Upper lobe of left lung (tissue), 6 donors: ENCODE data around the gene CCDC57. TPM values are rescaled to one million over a fixed set of nuclear protein-coding genes. Genes with fewer than 3 reads are reported as not detected.

Experiments
- ATAC-seq, 2 donors: fragments of 200-7000 bp; cut with Tn5 transposase; one replicate each; pipeline ENCODE4 v1.9.1; 2022; ENCODE audit warnings: mild to moderate bottlenecking in 2 of 2, moderate library complexity in 2 of 2; ENCODE audit not compliant: low FRiP score in 2 of 2
- DNase-seq, 2 donors: peaks; one replicate each; pipeline ENCODE4 v3.0.0-alpha.2; 2019 to 2020
- H3K27ac ChIP-seq, 4 donors: fragments of 200-600 bp; sonication (generic); one replicate each; pipeline ENCODE4 v1.5.1; 2016 to 2019
- H3K27me3 ChIP-seq, 4 donors: fragments of 200-600 bp; sonication (generic); one replicate each; pipeline ENCODE4 v1.5.1; 2017 to 2019
- H3K36me3 ChIP-seq, 4 donors: fragments of 200-600 bp; sonication (generic); one replicate each; pipeline ENCODE4 v1.5.1; 2016 to 2019
- H3K4me1 ChIP-seq, 4 donors: fragments of 200-600 bp; sonication (generic); one replicate each; pipeline ENCODE4 v1.5.1; 2018 to 2019
- H3K4me3 ChIP-seq, 4 donors: fragments of 200-600 bp; sonication (generic); one replicate each; pipeline ENCODE4 v1.5.1; 2017 to 2019; ENCODE audit warnings: mild to moderate bottlenecking in 2 of 4, moderate library complexity in 1 of 4
- H3K9me3 ChIP-seq, 4 donors: fragments of 200-600 bp; sonication (generic); one replicate each; pipeline ENCODE4 v1.5.1; 2018 to 2019
- CTCF ChIP-seq, 6 experiments: fragments of 450-650 bp in 4 of 6; fragments of 200-600 bp in 2 of 6; sonication (generic) in 2 of 6; IDR thresholded peaks; one replicate each; pipeline ENCODE4 v1.5.1; 2016 to 2019; ENCODE audit warnings: antibody characterized with exemption in 6 of 6
- EP300 ChIP-seq, 4 donors: sonication (generic); formaldehyde crosslinking; IDR thresholded peaks; one replicate each; pipeline ENCODE4 v1.5.1; 2017; ENCODE audit warnings: antibody characterized with exemption in 4 of 4, control low read depth in 2 of 4
- POLR2A ChIP-seq, 4 donors: fragments of 450-650 bp; IDR thresholded peaks; one replicate each; pipeline ENCODE4 v1.5.1; 2016 to 2017; ENCODE audit warnings: antibody characterized with exemption in 4 of 4, mild to moderate bottlenecking in 2 of 4
- POLR2AphosphoS5 ChIP-seq, 2 donors: sonication (generic); formaldehyde crosslinking; IDR thresholded peaks; one replicate each; pipeline ENCODE4 v1.5.1; 2017; ENCODE audit warnings: antibody characterized with exemption in 2 of 2
- WGBS, 2 donors: methylation state at CpG; one replicate each; pipeline ENCODE4 v1.1.5; 2017 to 2018; 5-methylcytosine and 5-hydroxymethylcytosine counted together
- total RNA-seq, 6 donors: library from RNA; depleted of rRNA in 4 of 6; stranded (reverse); fragments of >200 nt in 4 of 6; gene quantifications; one replicate each; pipeline versions ENCODE4 v1.1.0 to v1.2.1, GENCODE V29; 2016 to 2021
- donor health status: DM: no; HTN: no; CAD: no; lungs with moderate emphysema.
- donor health status: DM: no; HTN: yes; CAD: no; lungs with severe emphysema.

The CCDC57 gene
- total RNA-seq, 6 donors from 2014 or later: 52.9 to 204 (median 71.8) TPM

GRCh38 chr17:82217530-82218204 is 5.0 kb upstream of the CCDC57 start:
- Histone ChIP-seq H3K27ac (peak overlapping the region; percentile 91 to 97 (median 92)), H3K27me3 (no peaks in the 10 kb centered on the region), H3K9me3 (no peaks in the 10 kb centered on the region), H3K4me3 (peak overlapping the region in 1 of 4 donors; percentile 15), H3K36me3 (no peaks in the 10 kb centered on the region), H3K4me1 (peaks cover 38 to 45% (median 39%) of the 10 kb centered on the region in 4 donors)
- ATAC-seq: peak; percentile 58 to 65
- 60 to 90% methylated on average over 9 to 15 of the region's 21 CpGs for WGBS, 2 donors
- TF ChIP-seq EP300 (IDR thresholded peaks at IDR 0.05): peak in 1 of 4 donors; percentile 35
- TF ChIP-seq POLR2AphosphoS5 (IDR thresholded peaks at IDR 0.05): peak; percentile 80 to 81
- peak in 1 of 4 donors; percentile 51 for TF ChIP-seq POLR2A (IDR thresholded peaks at IDR 0.05)
- TF ChIP-seq CTCF (IDR thresholded peaks at IDR 0.05): no peak
- DNase-seq: peak; percentile 88 to 90

- H3K27me3 ChIP-seq: no peaks in the 10 kb centered on the region
Observed at GRCh38 chr17:82217120-82217529, 4.5 kb upstream of the CCDC57 start.

GRCh38 chr17:82216301-82217119 is 3.9 kb upstream of the CCDC57 start:
- H3K27me3 ChIP-seq: no peaks in the 10 kb centered on the region
- ATAC-seq (peak; percentile 80 to 88), DNase-seq (peak; percentile 89 to 92)
- H3K9me3 ChIP-seq: no peaks in the 10 kb centered on the region
- H3K4me3 ChIP-seq: peak overlapping the region in 1 of 4 donors; percentile 15
- peaks cover 44 to 54% (median 45%) of the 10 kb centered on the region in 4 donors for H3K4me1 ChIP-seq
- WGBS, 2 donors: 29 to 40% methylated on average over 3 to 17 of the region's 17 CpGs
- H3K27ac ChIP-seq: peak overlapping the region; percentile 91 to 97 (median 92)
- TF ChIP-seq POLR2A (IDR thresholded peaks at IDR 0.05) (peak in 1 of 4 donors; percentile 67), POLR2AphosphoS5 (IDR thresholded peaks at IDR 0.05) (peak; percentile 29 to 49), EP300 (IDR thresholded peaks at IDR 0.05) (no peak), CTCF (IDR thresholded peaks at IDR 0.05) (no peak)
- H3K36me3 ChIP-seq: no peaks in the 10 kb centered on the region

More at GRCh38 chr17:82217120-82217529, 4.5 kb upstream of the CCDC57 start:
- Histone ChIP-seq H3K9me3 (no peaks in the 10 kb centered on the region), H3K4me3 (peak overlapping the region in 1 of 4 donors; percentile 15), H3K4me1 (peaks cover 38 to 48% (median 39%) of the 10 kb centered on the region in 4 donors), H3K36me3 (no peaks in the 10 kb centered on the region), H3K27ac (peak overlapping the region; percentile 91 to 97 (median 92))
- DNase-seq: peak; percentile 56 to 86
- no peak for TF ChIP-seq POLR2AphosphoS5 (IDR thresholded peaks at IDR 0.05)
- TF ChIP-seq EP300 (IDR thresholded peaks at IDR 0.05): no peak
- no peak for TF ChIP-seq POLR2A (IDR thresholded peaks at IDR 0.05)
- no peak for TF ChIP-seq CTCF (IDR thresholded peaks at IDR 0.05)
- WGBS, 2 donors: 69% methylated on average over 12 of the region's 12 CpGs; no CpG with 5 or more reads in 1 of the 2 donors
- ATAC-seq: peak in 1 of 2 donors; percentile 15

- Histone ChIP-seq H3K36me3 (no peaks in the 10 kb centered on the region), H3K9me3 (no peaks in the 10 kb centered on the region), H3K27ac (peak overlapping the region; percentile 91 to 97 (median 92)), H3K4me1 (peaks cover 44 to 59% (median 48%) of the 10 kb centered on the region in 4 donors), H3K27me3 (no peaks in the 10 kb centered on the region), H3K4me3 (no peak overlapping the region)
- DNase-seq (no peak), ATAC-seq (no peak)
- WGBS, 2 donors: 91 to 92% methylated on average over 12 of the region's 12 CpGs
- TF ChIP-seq POLR2AphosphoS5 (IDR thresholded peaks at IDR 0.05) (no peak), POLR2A (IDR thresholded peaks at IDR 0.05) (no peak), CTCF (IDR thresholded peaks at IDR 0.05) (no peak), EP300 (IDR thresholded peaks at IDR 0.05) (no peak)
Observed at GRCh38 chr17:82215972-82216300, 3.3 kb upstream of the CCDC57 start.
